ENCODE measurements around the gene IRAK2. TPM values are rescaled to one million over a fixed set of nuclear protein-coding genes. Genes with fewer than 3 reads are reported as not detected.
A peak's percentile ranks its signal among the peaks of the same experiment; 100 is the strongest.

IRAK2 gene
- total RNA-seq, 1 experiment from 2014 or later = 5.0 TPM

DNA sequence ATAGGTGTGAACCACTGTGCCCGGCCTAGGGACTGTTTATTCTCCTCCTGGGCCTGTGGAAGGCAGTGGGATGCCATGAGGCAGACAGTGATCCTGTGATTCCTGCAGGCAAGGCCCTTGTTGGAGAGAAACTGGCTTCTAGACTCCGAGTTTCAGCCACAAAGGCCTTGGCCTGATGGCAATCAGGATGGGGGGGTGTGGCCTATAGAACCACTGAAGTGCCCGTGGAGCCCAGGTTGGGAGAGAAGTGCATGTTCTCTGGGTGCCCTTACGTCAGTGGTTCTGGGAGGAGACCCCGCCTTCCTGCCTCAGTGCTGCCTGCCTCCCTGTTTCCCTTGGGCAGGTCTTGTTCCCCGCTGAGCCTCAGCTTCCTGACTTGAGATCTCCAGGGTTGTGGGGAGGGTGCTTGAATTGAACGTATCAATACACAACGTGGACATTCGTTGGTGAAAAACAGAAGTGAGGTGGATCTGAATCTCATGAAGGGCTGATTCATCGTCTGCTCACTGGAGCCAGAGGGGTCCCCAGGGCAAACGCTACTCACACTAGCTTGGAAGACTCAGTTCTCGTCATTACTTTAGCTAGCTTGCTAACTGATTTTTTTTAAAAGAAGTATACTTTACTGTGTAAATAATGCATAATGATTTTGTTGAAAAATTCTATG lies 31.8 kb downstream of the IRAK2 start:
- Histone ChIP-seq H3K4me3 (no peak overlapping the region), H3K27me3 (no peaks in the 10 kb centered on the region), H3K36me3 (no peaks in the 10 kb centered on the region; the same call in 1 of the 2 replicates), H3K9me3 (no peaks in the 10 kb centered on the region)
- peak; percentile 73 for DNase-seq

DNA sequence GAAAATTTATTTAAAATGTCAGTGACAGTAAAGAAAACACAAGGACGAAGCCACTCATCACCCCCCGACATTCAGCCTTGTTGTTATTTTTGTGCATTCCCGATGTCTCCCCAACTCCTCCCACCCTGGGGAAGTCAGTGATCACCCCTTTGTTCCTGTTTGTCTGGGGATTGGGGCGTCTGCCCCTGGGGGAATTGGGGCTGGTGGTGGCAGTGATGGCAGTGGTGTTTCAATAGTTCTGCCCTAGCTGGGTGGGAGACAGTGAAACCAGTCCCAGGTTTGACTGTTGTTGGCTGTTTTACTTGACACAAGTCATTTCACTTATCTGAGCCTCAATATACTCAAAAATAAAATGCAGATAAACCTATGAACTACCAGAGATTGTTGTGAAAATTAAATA lies 33.5 kb downstream of the IRAK2 start:
- no peak for DNase-seq
- Histone ChIP-seq H3K36me3 (no peaks in the 10 kb centered on the region; the same call in 1 of the 2 replicates), H3K27me3 (no peaks in the 10 kb centered on the region), H3K4me3 (no peak overlapping the region), H3K9me3 (no peaks in the 10 kb centered on the region)

DNA sequence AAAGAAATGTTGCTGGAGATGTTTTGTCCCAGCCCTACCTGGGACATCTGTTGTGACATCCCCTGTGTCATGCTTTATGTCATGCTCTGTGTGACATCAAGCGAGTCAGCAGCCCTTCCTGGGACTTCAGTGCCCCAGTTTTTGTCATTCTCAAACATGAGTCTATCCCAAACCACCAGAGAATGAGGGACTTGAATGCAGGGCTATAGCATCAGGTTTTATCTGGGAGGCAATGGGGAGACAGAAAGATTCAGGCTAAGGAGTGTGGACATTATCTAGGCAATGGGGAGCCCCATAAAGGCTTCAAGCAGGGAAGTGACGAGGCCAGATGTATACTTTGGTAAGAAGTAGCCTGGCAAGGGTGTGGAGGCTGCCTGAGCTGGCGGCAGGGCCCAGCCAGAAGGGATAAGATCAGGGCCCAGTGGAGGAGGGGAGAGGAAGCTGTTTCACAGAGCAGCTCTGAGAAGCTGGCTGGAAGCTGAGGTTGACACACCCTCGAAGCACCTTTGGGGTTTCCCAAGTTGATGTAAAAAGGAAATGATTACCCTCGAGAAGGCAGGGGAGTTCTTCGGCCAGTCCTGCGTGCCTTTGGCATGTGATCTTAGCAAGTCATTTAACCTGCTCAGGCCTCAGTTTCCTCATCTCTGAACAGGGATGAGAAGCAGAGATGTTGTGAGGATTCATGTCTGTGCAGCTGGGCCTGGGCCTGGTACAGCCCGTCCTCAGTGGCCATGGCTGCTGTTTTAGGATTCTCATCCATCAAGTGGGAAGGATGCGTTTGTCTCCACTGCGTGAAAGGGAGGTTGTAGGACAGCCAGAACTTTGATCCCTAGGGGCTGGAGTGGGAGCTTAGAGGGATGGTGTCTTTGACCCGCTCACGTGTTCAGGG lies 34.3 kb downstream of the IRAK2 start:
- DNase-seq = peak; percentile 78
- Histone ChIP-seq H3K9me3 (no peaks in the 10 kb centered on the region), H3K27me3 (no peaks in the 10 kb centered on the region), H3K36me3 (no peaks in the 10 kb centered on the region; the same call in 1 of the 2 replicates), H3K4me3 (no peak overlapping the region)

- Histone ChIP-seq H3K27me3 (no peaks in the 10 kb centered on the region), H3K9me3 (no peaks in the 10 kb centered on the region), H3K4me3 (no peak overlapping the region), H3K36me3 (no peaks in the 10 kb centered on the region; the same call in 1 of the 2 replicates)
- no peak for DNase-seq
Observed at GRCh38 chr3:10204921-10205320, 40.2 kb downstream of the IRAK2 start.

DNA sequence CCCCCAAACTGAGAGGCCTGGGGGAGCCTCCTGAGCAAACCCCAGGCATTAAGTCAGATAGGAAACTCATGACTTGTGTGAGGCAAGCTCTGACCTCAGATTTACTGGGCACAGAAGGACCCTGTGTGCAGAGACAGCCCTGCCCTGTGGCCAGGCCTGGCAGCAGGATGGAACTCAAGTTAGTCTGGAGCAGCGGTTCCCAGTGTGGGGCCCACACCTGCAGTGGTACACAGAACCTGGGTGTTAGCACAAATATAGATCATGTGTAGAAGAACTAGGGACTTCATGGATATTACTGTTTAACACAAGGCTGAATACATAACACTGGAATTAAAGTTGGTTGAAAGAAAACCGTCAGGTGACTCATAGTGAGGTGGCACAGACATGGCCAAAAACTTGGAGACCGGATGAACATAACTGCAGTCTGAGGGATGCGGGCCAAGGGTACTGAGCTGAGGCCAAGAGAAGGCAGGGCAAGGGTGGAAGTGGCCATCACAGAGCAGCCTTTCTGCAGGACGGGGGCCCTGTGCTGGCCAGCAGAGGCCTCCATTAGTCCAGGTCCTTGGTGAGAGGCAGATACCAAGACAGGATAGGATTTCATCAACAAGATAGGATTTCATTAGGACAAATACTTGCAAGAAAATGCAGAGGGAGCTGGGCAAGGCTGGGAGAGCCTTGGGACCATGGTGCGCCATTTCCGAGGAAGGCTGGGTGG lies 40.9 kb downstream of the IRAK2 start:
- Histone ChIP-seq H3K9me3 (no peaks in the 10 kb centered on the region), H3K4me3 (no peak overlapping the region), H3K36me3 (no peaks in the 10 kb centered on the region), H3K27me3 (no peaks in the 10 kb centered on the region)
- peak; percentile 93 for DNase-seq

DNA sequence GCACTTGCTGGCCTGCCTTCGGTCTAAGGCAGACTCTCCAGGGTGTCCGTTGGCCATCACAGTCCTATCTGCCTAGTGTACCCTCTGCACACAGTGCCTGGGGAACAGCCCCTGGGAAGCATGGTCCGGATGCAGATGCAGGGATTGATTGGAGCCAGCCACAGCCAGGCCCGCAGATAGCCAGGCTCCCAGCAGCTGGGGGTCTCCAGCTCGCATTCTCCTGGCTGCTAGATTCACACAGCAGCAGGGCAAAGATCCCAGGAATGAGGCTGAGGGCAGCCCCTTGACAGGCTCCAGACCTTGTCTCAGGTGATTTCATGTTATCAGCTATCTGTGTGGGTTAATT lies 41.4 kb downstream of the IRAK2 start:
- Histone ChIP-seq H3K4me3 (no peak overlapping the region), H3K9me3 (no peaks in the 10 kb centered on the region), H3K27me3 (no peaks in the 10 kb centered on the region), H3K36me3 (no peaks in the 10 kb centered on the region)
- no peak for DNase-seq

DNA sequence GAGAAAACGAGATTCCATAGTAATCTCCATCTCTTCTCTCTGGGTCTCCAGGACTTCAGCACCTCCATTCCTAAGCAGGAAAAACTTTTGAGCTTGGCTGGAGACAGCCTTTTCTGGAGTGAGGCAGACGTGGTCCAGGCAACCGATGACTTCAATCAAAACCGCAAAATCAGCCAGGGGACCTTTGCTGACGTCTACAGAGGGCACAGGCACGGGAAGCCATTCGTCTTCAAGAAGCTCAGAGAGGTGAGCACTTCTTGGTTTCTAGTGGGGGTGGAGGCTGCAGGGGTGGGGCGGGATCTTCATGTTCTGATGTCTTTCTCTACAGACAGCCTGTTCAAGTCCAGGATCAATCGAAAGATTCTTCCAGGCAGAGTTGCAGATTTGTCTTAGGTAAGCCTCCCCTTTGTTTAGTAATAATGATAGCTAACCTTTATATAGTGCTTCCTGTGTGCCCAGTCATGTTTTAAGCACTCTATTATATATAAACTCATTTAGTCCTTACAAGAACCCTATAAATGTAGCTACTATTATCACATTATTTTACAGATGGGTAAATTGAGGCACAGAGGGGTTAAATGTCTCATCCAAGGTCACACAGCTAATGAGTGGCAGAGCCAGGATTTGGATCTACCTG lies 48.6 kb downstream of the IRAK2 start:
- no peak overlapping the region for H3K4me3 ChIP-seq
- H3K27me3 ChIP-seq = no peaks in the 10 kb centered on the region
- no peaks in the 10 kb centered on the region for H3K36me3 ChIP-seq
- no peaks in the 10 kb centered on the region for H3K9me3 ChIP-seq
- DNase-seq = no peak

- no peaks in the 10 kb centered on the region for H3K9me3 ChIP-seq
- no peaks in the 10 kb centered on the region for H3K36me3 ChIP-seq
- no peak overlapping the region for H3K4me3 ChIP-seq
- no peak for DNase-seq
- no peaks in the 10 kb centered on the region for H3K27me3 ChIP-seq
Observed at GRCh38 chr3:10215578-10216368, 51.1 kb downstream of the IRAK2 start.

- H3K36me3 ChIP-seq = no peaks in the 10 kb centered on the region
- no peak for DNase-seq
- H3K9me3 ChIP-seq = no peaks in the 10 kb centered on the region
- H3K4me3 ChIP-seq = no peak overlapping the region
- no peaks in the 10 kb centered on the region for H3K27me3 ChIP-seq
Observed at GRCh38 chr3:10217359-10217758, 52.6 kb downstream of the IRAK2 start.

GRCh38 chr3:10219737-10220136 lies 55.0 kb downstream of the IRAK2 start:
- Histone ChIP-seq H3K27me3 (no peaks in the 10 kb centered on the region), H3K9me3 (no peaks in the 10 kb centered on the region), H3K4me3 (no peak overlapping the region), H3K36me3 (no peaks in the 10 kb centered on the region)
- DNase-seq = no peak

GRCh38 chr3:10223676-10224639 lies 59.2 kb downstream of the IRAK2 start:
- Histone ChIP-seq H3K9me3 (no peaks in the 10 kb centered on the region), H3K36me3 (no peaks in the 10 kb centered on the region), H3K4me3 (no peak overlapping the region), H3K27me3 (no peaks in the 10 kb centered on the region)
- peak; percentile 7 for DNase-seq

DNA sequence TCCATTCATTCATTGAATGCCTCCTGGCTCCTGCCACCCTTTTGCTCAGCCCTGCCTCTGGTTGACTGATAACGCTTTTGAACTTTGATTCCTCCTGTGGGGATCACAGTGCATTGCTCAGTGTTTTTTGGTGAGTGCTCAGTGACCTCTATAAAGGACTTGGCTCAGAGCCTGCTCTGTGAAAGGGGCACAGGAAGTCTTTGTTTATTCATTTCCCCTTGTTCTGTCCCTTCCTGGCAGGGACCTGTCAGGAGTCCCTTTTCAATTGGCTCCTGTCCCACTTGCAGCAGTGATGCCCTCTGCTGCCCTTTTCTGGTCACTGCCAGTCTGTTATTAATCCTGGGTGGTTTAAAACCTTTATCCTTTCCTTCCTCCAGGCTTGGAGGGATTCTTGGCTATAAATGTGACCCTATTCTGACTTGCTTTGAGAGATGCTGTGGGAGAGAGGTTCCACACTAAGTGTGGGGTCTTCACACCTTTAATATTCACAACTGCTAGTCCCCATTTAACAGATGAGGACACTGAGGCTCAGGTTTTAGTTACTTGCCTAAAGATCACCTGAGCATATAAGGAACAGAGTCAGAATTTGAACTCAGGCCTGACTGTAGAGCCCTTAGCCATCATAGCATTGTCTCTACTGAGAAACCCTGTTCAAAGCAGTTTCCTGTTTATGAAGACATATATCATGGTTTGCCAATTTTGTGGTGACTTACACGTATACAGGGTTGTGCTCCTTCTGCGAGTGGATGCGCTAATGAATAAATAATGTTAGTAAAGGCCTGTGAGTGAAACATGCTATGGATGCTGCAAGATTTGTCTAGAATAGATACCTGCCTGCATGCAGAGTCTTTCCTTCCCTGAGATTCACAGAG lies 60.3 kb downstream of the IRAK2 start:
- Histone ChIP-seq H3K36me3 (no peaks in the 10 kb centered on the region), H3K9me3 (no peaks in the 10 kb centered on the region), H3K27me3 (no peaks in the 10 kb centered on the region), H3K4me3 (no peak overlapping the region)
- DNase-seq = peak; percentile 41

DNA sequence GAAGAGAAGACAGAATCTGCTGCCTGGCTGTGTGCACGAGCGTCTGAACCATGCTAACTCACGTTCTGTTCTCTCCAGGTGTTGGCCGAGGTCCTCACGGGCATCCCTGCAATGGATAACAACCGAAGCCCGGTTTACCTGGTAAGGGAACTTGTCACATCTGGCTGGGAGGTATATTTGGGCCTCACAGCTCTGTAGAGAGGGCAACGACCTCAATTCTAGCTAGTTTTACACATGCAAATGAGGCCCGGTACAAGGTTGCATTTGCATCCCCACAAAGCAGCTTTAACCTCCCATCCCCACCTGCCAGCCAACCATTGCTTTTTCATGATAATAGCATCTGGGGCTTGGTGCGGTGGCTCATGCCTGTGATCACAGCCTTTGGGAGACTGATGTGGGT lies 61.6 kb downstream of the IRAK2 start:
- Histone ChIP-seq H3K27me3 (no peaks in the 10 kb centered on the region), H3K36me3 (no peaks in the 10 kb centered on the region), H3K9me3 (no peaks in the 10 kb centered on the region), H3K4me3 (no peak overlapping the region)
- no peak for DNase-seq

- Histone ChIP-seq H3K4me3 (no peak overlapping the region), H3K9me3 (no peaks in the 10 kb centered on the region), H3K27me3 (no peaks in the 10 kb centered on the region), H3K36me3 (no peaks in the 10 kb centered on the region)
- no peak for DNase-seq
Observed at GRCh38 chr3:10228248-10228950, 63.7 kb downstream of the IRAK2 start.

All from MG63 (cell line).